Measurements from ENCODE around the gene PRSS1.
A peak's percentile ranks its signal among the peaks of the same experiment; 100 is the strongest.
"Not testable (repeated sequence)": the region's sequence is repeated elsewhere in the genome, so short reads cannot be mapped to it uniquely, and the experiment has no call there.

The PRSS1 gene

DNA sequence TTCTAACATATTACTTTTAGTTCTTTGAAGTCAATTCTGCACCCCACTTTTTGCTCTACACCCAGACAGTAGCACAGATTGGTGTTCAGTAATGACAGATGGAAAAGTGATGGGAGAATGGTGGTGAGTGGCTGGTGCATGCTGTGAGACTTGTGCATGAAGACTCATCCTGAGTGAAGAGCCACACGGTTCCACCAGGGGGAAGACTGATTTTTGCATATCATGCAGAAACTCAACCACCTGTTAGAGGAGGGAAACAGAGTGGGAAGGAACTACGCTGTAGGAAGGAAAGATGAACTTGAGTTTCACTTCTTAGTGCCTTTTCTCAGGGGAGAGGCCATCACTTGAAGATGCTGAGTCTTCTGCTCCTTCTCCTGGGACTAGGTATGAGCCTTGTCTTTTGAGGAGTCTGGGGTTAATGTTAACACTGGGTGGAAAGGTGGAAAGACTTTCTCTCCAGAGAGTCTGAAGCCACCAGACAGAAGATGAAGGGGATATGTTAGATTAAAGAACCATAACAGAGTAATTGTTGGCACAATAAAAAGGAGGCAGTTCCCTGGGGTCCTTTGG, 9.3 kb upstream of the PRSS1 start:
- no peak overlapping the region for H3K9ac ChIP-seq (ENCODE audit: low read depth, low read length, poor library complexity)
- H3K4me2 ChIP-seq (ENCODE audit: insufficient read depth, low read length, poor library complexity, severe bottlenecking) = no peak overlapping the region
- no peak overlapping the region for H3K18ac ChIP-seq (ENCODE audit: low read length)
- no peak for DNase-seq (ENCODE audit: low spot score)
- no peak overlapping the region for H2AFZ ChIP-seq (ENCODE audit: low read length)
- no peak overlapping the region for H4K91ac ChIP-seq (ENCODE audit: low read depth, low read length, poor library complexity)
- no peaks in the 10 kb centered on the region for H3K79me1 ChIP-seq (ENCODE audit: low read depth, low read length)
- no peaks in the 10 kb centered on the region for H3K36me3 ChIP-seq (replicated peaks in 1 of 2; ENCODE audit: control insufficient read depth in 2 of 2, insufficient read depth in 2 of 2, low read length in 2 of 2)
- no peak overlapping the region for H3K27ac ChIP-seq (replicated peaks; ENCODE audit: low read length)
- H2BK5ac ChIP-seq (ENCODE audit: low read length) = no peak overlapping the region
- H2BK12ac ChIP-seq (ENCODE audit: low read length) = no peak overlapping the region
- no peaks in the 10 kb centered on the region for H3K4me1 ChIP-seq (ENCODE audit: control insufficient read depth in 2 of 2, insufficient read depth in 1 of 2, low read depth in 1 of 2, low read length in 2 of 2)
- H2BK120ac ChIP-seq (ENCODE audit: low read depth, low read length) = no peak overlapping the region
- no peak overlapping the region for H3K4ac ChIP-seq (ENCODE audit: low read length)
- WGBS, 2 donors (ENCODE audit: extremely low coverage in 2 of 2, insufficient read length in 2 of 2, insufficient replicate concordance in 1 of 2) = no CpG with 5 or more reads among the region's 2 CpGs
- no peak overlapping the region for H3K23ac ChIP-seq (ENCODE audit: low read depth, low read length, poor library complexity)
- H3K4me3 ChIP-seq (ENCODE audit: low read length in 2 of 2) = no peak overlapping the region
- H3K27me3 ChIP-seq (ENCODE audit: control insufficient read depth in 3 of 3, insufficient read depth in 3 of 3, low read depth in 1 of 3, low read length in 3 of 3) = no peaks in the 10 kb centered on the region
- no peak overlapping the region for H2AK5ac ChIP-seq (ENCODE audit: low read depth, low read length)
- H3K9me3 ChIP-seq (replicated peaks in 1 of 2; ENCODE audit: control insufficient read depth in 2 of 2, insufficient read depth in 1 of 2, low read depth in 1 of 2, low read length in 2 of 2) = no peaks in the 10 kb centered on the region
- no peak overlapping the region for H3K14ac ChIP-seq (ENCODE audit: low read length)
- H2BK15ac ChIP-seq (ENCODE audit: low read length) = no peak overlapping the region
- no peak overlapping the region for H4K8ac ChIP-seq (ENCODE audit: low read depth, low read length)

DNA sequence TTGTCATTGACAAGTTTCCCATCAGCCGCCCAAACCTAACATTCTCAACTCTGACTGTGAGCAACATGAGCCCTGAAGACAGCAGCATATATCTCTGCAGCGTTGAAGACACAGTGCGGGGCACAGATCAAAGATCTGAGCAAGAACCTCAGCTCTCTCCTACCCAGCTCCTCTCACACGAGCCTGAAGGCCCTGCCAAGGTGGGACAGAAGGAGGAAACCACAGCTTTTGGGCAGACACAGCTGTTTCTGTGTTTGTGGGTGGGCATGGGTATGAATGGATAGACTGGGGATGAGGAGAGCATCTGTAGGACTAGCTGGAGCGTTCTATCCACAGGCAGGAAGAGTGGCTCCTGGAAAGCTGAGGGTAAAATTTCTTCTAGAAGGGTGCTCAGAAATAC, 8.5 kb upstream of the PRSS1 start:
- Histone ChIP-seq H2BK15ac (ENCODE audit: low read length) (no peak overlapping the region), H3K9me3 (replicated peaks in 1 of 2; ENCODE audit: control insufficient read depth in 2 of 2, insufficient read depth in 1 of 2, low read depth in 1 of 2, low read length in 2 of 2) (no peaks in the 10 kb centered on the region), H2BK12ac (ENCODE audit: low read length) (no peak overlapping the region), H2AFZ (ENCODE audit: low read length) (no peak overlapping the region), H3K4me1 (ENCODE audit: control insufficient read depth in 2 of 2, insufficient read depth in 1 of 2, low read depth in 1 of 2, low read length in 2 of 2) (no peaks in the 10 kb centered on the region), H2AK5ac (ENCODE audit: low read depth, low read length) (no peak overlapping the region), H3K79me1 (ENCODE audit: low read depth, low read length) (no peaks in the 10 kb centered on the region), H3K18ac (ENCODE audit: low read length) (no peak overlapping the region), H2BK5ac (ENCODE audit: low read length) (no peak overlapping the region), H3K36me3 (replicated peaks in 1 of 2; ENCODE audit: control insufficient read depth in 2 of 2, insufficient read depth in 2 of 2, low read length in 2 of 2) (no peaks in the 10 kb centered on the region), H3K9ac (ENCODE audit: low read depth, low read length, poor library complexity) (no peak overlapping the region), H3K23ac (ENCODE audit: low read depth, low read length, poor library complexity) (no peak overlapping the region), H3K4me3 (ENCODE audit: low read length in 2 of 2) (no peak overlapping the region), H3K4ac (ENCODE audit: low read length) (no peak overlapping the region), H4K91ac (ENCODE audit: low read depth, low read length, poor library complexity) (no peak overlapping the region), H3K27me3 (ENCODE audit: control insufficient read depth in 3 of 3, insufficient read depth in 3 of 3, low read depth in 1 of 3, low read length in 3 of 3) (no peaks in the 10 kb centered on the region), H2BK120ac (ENCODE audit: low read depth, low read length) (no peak overlapping the region), H3K14ac (ENCODE audit: low read length) (peak overlapping the region; percentile 47), H4K8ac (ENCODE audit: low read depth, low read length) (no peak overlapping the region), H3K4me2 (ENCODE audit: insufficient read depth, low read length, poor library complexity, severe bottlenecking) (no peak overlapping the region), H3K27ac (replicated peaks; ENCODE audit: low read length) (no peak overlapping the region)
- DNase-seq (ENCODE audit: low spot score) = no peak
- WGBS, 2 donors (ENCODE audit: extremely low coverage in 2 of 2, insufficient read length in 2 of 2, insufficient replicate concordance in 1 of 2) = no CpG with 5 or more reads among the region's 5 CpGs

DNA sequence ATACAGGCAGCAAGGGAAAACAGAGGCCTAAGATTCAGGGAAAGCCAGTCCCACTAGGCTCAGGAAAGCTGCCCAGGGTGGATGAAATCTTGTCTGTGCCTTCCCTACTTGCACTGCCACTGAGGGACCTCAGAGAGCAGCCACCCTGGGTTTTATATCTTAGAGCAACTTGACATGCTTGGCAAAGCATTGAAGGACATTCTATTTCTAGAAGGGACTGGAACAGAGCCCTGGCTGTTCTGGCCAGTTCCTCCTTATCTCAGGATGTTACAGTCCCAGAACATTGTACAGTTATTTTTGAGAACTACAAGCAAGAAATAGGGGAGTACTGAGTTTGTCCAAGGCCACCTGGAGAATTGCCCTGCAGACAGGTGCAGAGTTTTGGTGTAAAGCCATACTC, 7.3 kb upstream of the PRSS1 start:
- not testable (repeated sequence) for H3K4ac ChIP-seq (ENCODE audit: low read length); H3K27me3 ChIP-seq (ENCODE audit: control insufficient read depth in 3 of 3, insufficient read depth in 3 of 3, low read depth in 1 of 3, low read length in 3 of 3); H3K23ac ChIP-seq (ENCODE audit: low read depth, low read length, poor library complexity); H3K36me3 ChIP-seq (replicated peaks in 1 of 2; ENCODE audit: control insufficient read depth in 2 of 2, insufficient read depth in 2 of 2, low read length in 2 of 2); H2BK12ac ChIP-seq (ENCODE audit: low read length); H3K4me1 ChIP-seq (ENCODE audit: control insufficient read depth in 2 of 2, insufficient read depth in 1 of 2, low read depth in 1 of 2, low read length in 2 of 2); H3K14ac ChIP-seq (ENCODE audit: low read length); H4K91ac ChIP-seq (ENCODE audit: low read depth, low read length, poor library complexity); H3K79me1 ChIP-seq (ENCODE audit: low read depth, low read length); H3K27ac ChIP-seq (replicated peaks; ENCODE audit: low read length); H2AFZ ChIP-seq (ENCODE audit: low read length); H3K4me3 ChIP-seq (ENCODE audit: low read length in 2 of 2); H3K9ac ChIP-seq (ENCODE audit: low read depth, low read length, poor library complexity); H4K8ac ChIP-seq (ENCODE audit: low read depth, low read length); DNase-seq (ENCODE audit: low spot score); H3K9me3 ChIP-seq (replicated peaks in 1 of 2; ENCODE audit: control insufficient read depth in 2 of 2, insufficient read depth in 1 of 2, low read depth in 1 of 2, low read length in 2 of 2); H2AK5ac ChIP-seq (ENCODE audit: low read depth, low read length); H3K4me2 ChIP-seq (ENCODE audit: insufficient read depth, low read length, poor library complexity, severe bottlenecking); H2BK5ac ChIP-seq (ENCODE audit: low read length); H2BK15ac ChIP-seq (ENCODE audit: low read length); H2BK120ac ChIP-seq (ENCODE audit: low read depth, low read length); H3K18ac ChIP-seq (ENCODE audit: low read length)

DNA sequence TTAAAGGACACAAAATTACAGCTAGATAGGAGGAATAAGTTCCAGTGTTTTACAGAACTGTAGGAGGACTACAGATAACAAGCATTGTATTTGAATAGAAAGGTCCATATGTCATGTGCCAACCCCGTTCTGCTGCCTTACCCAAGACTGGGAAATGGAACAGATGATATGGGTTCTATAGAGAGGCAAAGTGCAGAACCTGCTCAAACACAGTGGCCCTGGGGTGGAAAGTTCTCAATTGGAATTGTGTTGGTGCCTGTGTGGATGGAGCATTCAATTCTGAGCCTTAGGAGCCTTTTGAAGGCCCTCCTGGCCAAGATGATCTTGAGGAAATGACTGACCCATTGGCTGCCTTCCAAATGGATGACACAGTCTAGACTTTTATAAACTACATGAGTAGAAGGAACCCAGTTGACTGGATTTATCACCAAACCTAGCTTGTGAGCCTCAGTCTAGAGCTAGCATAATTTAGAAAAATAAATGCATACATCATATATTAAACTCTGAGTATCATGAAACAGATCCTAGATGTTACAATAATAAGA, 4.1 kb upstream of the PRSS1 start:
- Histone ChIP-seq H3K36me3 (replicated peaks in 1 of 2; ENCODE audit: control insufficient read depth in 2 of 2, insufficient read depth in 2 of 2, low read length in 2 of 2) (no peaks in the 10 kb centered on the region), H4K8ac (ENCODE audit: low read depth, low read length) (no peak overlapping the region)
- WGBS, 2 donors (ENCODE audit: extremely low coverage in 2 of 2, insufficient read length in 2 of 2, insufficient replicate concordance in 1 of 2) = no CpG with 5 or more reads among the region's 1 CpG

More for the DNA sequence above, 4.1 kb upstream of the PRSS1 start:
- Histone ChIP-seq H2BK5ac (ENCODE audit: low read length) (no peak overlapping the region), H3K9me3 (replicated peaks in 1 of 2; ENCODE audit: control insufficient read depth in 2 of 2, insufficient read depth in 1 of 2, low read depth in 1 of 2, low read length in 2 of 2) (no peaks in the 10 kb centered on the region), H3K27me3 (ENCODE audit: control insufficient read depth in 3 of 3, insufficient read depth in 3 of 3, low read depth in 1 of 3, low read length in 3 of 3) (no peaks in the 10 kb centered on the region), H3K4me2 (ENCODE audit: insufficient read depth, low read length, poor library complexity, severe bottlenecking) (no peak overlapping the region), H3K4ac (ENCODE audit: low read length) (no peak overlapping the region), H3K4me1 (ENCODE audit: control insufficient read depth in 2 of 2, insufficient read depth in 1 of 2, low read depth in 1 of 2, low read length in 2 of 2) (no peaks in the 10 kb centered on the region), H2BK12ac (ENCODE audit: low read length) (no peak overlapping the region), H4K91ac (ENCODE audit: low read depth, low read length, poor library complexity) (no peak overlapping the region), H2BK120ac (ENCODE audit: low read depth, low read length) (no peak overlapping the region), H3K18ac (ENCODE audit: low read length) (no peak overlapping the region), H2AK5ac (ENCODE audit: low read depth, low read length) (no peak overlapping the region), H3K14ac (ENCODE audit: low read length) (no peak overlapping the region), H3K79me1 (ENCODE audit: low read depth, low read length) (no peaks in the 10 kb centered on the region), H2AFZ (ENCODE audit: low read length) (no peak overlapping the region), H3K23ac (ENCODE audit: low read depth, low read length, poor library complexity) (no peak overlapping the region), H3K27ac (replicated peaks; ENCODE audit: low read length) (no peak overlapping the region), H3K9ac (ENCODE audit: low read depth, low read length, poor library complexity) (no peak overlapping the region), H2BK15ac (ENCODE audit: low read length) (no peak overlapping the region), H3K4me3 (ENCODE audit: low read length in 2 of 2) (no peak overlapping the region)
- DNase-seq (ENCODE audit: low spot score) = no peak
